GM21529 (cell line): ENCODE measurements around the gene CEACAM20.
"Not testable (repeated sequence)": the region's sequence is repeated elsewhere in the genome, so short reads cannot be mapped to it uniquely, and the experiment has no call there.

Experiments
- ATAC-seq: cut with Tn5 transposase; IDR thresholded peaks from one replicate; pipeline ENCODE4 v1.9.1; 2021; ENCODE audit not compliant: unreplicated experiment

Gene CEACAM20

DNA sequence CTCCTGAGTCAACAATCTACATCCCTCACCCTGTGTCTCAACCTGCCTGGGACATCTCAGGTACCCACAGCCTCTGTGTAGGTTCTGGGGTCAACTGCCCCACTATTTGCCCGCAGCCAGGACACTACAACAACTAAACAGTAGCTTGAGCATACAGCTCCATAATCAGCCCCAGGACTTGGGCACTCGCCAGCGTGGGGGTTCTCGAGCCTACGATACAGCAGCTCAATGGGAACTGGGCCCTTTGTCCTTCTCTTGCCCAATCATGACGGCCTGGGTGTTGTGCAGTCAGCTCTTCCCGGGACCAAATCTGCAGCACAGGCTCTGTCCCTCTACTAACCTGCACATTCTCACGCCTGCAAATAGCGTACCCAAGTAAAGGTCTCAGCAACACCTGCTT lies 30.5 kb downstream of the CEACAM20 start:
- no peak for ATAC-seq

DNA sequence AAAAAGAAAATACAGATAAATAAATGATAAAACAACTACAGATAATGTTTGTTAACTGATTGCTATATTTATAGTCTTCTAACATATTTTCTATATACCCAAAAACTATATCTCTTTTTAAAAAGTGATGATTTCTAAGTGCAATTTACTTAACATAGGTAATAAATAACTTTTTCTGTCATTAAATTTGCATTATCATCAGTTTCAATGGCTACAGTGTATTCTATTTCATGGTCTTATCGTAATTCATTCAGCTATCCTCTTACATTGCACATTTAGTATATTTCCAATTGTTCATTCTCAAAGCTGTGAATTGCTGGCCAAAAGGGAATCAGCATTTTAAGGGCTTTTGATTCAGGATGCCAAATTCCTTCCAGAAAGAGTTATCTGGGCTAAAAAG lies 32.8 kb downstream of the CEACAM20 start:
- no peak for ATAC-seq

DNA sequence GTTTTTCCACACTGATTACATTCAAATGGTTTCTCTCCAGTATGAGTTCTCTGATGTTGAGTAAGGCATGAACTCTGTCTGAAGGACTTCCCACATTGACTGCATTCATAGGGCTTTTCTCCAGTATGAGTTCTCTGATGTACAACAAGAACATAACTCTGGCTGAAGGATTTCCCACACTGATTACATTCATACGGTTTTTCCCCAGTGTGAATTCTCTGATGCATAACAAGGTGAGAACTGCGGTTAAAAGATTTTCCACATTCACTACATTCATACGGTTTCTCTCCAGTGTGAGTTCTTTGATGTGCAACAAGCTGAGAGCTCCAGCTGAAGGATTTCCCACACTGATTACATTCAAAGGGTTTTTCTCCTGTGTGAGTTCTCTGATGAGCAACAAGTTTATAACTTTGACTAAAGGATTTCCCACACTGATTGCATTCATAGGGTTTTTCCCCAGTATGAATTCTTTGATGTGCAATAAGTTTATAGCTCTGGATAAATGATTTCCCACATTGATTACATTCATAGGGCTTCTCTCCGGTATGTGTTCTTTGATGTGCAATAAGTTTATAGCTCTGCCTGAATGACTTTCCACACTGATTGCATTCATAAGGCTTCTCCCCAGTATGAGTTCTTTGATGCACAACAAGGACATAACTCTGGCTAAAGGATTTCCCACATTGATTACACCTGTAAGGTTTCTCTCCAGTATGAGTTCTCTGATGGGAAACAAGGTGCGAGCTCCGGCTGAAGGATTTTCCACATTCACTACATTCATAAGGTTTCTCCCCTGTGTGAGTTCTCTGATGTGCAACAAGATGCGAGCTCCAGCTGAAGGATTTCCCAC lies 52.7 kb downstream of the CEACAM20 start:
- no peak for ATAC-seq

DNA sequence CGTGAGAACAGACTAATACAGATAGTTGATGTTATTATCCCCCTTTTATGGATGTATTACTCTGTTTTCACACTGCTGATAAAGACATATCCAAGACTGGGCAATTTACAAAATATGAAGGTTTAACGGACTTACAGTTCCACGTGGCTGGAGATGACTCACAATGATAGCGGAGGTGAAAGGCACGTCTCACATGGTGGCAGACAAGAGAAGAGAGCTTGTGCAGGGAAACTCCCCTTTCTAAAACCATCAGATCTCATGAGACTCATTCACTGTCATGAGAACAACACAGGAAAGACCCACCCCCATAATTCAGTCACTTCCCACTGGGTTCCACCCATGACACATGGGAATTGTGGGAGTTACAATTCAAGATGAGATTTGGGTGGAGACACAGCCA lies 60.7 kb downstream of the CEACAM20 start:
- ATAC-seq, result not testable (repeated sequence)

DNA sequence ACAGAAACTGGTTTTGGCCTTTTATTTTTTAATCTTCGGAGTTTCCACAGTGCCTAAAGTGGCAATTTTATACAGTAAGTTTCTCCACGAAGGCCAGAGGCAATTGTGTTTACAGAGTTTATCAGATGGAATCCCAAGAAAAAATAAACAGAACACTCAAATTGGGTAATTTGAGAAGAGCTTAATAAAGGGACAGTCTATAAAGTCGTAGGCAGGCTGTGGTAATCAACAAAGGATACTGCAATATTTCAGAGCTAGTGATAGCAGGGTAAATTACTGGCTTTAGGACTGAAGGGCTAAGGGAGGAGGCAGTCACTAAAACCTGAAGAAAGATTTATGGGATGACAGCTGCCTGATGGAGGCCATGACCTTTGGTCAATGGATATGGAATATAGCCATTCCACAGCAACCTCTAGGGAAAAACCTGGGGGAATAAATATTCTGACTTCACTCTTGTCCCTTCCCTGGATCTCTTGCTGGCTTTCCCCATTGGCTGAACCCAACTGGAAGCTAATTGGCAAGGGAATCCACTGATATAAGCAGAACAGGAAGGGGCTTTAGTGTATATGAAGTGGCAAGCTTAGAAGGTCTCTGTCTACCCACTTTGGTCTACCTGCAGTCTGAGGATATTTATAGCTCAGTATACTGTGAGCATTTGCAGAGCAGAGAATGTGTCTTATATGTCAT lies 66.7 kb downstream of the CEACAM20 start:
- not testable (repeated sequence) for ATAC-seq
